Measurements from ENCODE around the gene SLC28A3.

The SLC28A3 gene

DNA sequence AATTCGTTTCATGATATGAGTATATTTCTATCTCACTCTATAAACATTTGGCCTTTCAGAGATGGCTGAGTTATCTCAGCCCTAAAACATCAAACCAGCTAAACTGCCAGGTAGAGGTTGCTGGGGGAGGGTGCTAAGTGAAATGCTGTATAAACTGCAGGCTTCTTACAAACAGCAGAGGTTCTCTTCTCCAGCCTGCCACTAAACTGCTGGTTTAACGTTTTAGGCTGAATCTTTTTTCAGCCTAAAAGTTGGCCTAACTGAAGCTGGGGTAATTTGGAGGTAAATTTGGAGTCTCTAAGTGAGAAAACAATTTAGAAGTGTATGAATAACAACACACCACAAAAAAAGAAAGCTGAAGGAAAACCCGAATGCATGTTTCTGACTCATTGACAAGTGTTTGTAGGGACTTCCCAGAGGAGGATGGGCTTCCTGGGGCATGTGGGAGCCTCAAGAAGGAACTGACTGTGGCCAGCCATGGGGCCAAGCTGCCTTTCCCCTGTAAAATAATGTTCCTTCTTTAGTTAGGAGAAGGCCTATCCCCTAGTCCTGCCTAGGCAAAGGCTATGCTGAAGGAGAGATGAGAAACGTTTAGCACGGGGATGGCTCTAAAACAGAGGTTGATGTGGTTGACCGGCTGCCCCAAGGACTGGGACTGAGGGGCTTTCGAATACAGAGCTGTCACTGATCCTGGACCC is 44.3 kb downstream of the SLC28A3 start:
- DNase-seq (ENCODE audit: low read depth) = peak; percentile 30

DNA sequence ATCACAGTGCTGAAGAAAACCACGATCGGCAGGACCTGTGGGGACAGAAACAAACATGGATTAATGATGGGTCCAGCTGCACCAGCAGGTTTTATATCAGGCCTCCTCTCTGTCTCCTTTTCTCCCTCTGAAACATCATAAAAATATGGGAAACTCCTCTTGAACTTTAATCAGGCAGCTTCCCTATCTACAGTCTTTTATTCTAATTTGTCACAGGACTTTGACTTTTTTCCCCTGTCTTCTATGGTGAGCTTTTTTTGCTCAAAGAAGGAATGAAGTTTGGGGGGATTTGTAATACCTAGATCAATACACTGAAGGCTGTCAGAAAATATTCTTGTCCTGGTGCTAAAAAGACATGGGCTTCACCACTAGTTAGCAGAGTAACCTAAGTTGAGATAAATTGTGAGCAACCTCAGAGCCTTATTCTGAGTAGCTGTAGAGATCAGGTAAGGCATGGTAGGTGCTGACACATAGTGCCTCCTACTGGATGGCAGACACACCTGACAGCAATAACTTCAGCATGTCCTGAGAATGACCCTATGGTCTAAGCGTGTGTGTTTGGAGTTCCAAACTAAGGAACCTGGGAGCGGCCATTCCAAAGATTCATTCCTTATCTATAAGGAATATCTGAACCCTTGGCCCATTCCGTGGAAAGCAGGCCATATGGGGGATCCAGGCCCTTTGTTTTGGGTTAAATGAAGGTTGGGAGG is 46.2 kb downstream of the SLC28A3 start:
- DNase-seq (ENCODE audit: low read depth) = no peak

GRCh38 chr9:84293001-84293798 is 47.4 kb downstream of the SLC28A3 start:
- no peak for DNase-seq (ENCODE audit: low read depth)

DNA sequence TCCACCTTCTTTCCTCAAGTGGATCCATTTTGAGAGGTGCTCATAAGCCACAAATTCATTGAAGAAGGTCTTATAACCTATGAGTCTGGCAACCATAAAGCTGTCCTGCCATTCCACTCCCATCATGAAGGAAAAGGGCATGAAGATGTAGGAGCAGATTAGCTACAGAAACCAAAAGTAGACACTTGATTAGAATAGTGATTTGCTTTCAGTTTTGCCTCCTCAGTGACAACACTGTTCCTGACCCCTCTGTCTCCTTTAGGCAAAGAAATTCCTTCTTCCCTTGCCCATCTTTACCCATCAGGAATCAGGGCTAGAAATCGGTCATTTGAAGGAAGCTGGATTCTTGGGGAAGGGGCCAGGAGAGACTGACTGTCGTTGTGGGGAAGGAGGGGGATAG is 55.2 kb downstream of the SLC28A3 start:
- no peak for DNase-seq (ENCODE audit: low read depth)

- no peak for DNase-seq (ENCODE audit: low read depth)
These were observed 56.6 kb downstream of the SLC28A3 start for GRCh38 chr9:84283946-84284345.

GRCh38 chr9:84278130-84278529 is 62.4 kb downstream of the SLC28A3 start:
- no peak for DNase-seq (ENCODE audit: low read depth)

DNA sequence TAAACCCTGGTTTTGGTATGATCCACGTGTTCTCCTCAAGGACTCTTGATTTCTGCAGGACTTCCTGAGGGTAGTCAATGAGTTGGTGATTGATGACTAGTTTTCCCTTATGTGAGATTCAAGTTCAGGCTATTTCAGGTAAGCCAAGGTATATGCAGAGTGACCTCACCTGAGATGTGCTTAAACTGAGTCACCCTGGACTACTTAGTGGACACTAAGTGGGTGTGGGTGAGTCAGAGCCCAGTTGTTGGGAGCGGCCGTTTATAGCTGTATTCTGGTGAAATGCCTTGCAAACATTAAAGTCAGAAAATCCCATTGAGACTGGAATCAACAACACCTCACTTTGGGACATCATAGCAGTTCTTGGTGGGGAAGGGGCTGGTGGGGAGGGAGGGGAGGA is 62.9 kb downstream of the SLC28A3 start:
- DNase-seq (ENCODE audit: low read depth) = no peak

- no peak for DNase-seq (ENCODE audit: low read depth)
These were observed 63.8 kb downstream of the SLC28A3 start for GRCh38 chr9:84276741-84277140.

DNA sequence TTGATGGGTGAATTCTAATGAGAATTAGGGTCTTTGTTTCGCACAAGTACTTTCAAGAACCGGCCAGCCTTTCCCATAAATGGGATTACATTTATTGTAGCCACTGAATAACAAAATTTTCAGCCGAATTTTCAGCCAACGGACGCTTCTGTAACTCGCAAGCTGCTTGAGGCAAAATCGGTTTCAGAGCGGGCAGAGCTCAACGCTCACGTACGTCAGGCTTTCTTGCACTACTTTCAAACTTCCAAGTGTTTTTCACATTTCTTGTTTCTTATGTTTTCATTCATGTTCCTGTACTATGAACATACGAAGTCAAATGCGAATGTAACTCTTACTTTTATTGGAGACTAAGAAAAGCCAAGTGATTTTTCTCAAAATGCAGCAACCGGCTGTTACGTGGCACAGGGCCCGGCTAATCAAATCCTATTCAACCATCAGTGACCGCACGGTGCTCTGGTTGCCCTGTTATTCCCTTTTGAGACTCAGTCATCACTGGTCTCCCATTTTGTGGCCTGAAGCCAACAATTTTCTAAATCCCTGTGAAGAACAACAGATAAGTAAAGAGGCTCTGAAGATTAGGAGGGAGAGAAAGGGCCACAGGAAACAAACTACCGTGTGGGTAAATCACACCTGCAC is 68.5 kb downstream of the SLC28A3 start:
- no peak for DNase-seq (ENCODE audit: low read depth)

DNA sequence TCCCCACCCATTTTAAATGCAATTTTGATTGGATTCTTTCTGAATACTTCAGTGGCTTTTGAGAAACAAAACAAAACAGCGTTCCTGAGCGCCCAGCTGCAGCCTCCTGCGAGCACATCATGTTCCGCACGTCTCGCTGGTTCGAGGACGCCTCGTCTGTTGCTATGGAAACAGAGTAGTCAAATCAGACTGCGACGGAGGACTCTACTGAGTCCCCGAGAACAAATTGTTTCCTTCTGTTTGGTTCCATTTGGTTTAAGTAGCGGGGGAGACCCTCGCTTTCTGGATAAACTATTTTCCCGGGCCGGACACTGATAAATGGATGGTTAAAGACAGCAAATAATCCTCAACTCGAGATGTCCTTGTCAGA is 69.0 kb downstream of the SLC28A3 start:
- DNase-seq (ENCODE audit: low read depth) = no peak

- no peak for DNase-seq (ENCODE audit: low read depth)
These were observed 69.6 kb downstream of the SLC28A3 start for GRCh38 chr9:84270847-84271530.

GRCh38 chr9:84266087-84266561 is 74.4 kb downstream of the SLC28A3 start:
- DNase-seq (ENCODE audit: low read depth) = no peak

GRCh38 chr9:84264307-84265029 is 76.1 kb downstream of the SLC28A3 start:
- no peak for DNase-seq (ENCODE audit: low read depth)

DNA sequence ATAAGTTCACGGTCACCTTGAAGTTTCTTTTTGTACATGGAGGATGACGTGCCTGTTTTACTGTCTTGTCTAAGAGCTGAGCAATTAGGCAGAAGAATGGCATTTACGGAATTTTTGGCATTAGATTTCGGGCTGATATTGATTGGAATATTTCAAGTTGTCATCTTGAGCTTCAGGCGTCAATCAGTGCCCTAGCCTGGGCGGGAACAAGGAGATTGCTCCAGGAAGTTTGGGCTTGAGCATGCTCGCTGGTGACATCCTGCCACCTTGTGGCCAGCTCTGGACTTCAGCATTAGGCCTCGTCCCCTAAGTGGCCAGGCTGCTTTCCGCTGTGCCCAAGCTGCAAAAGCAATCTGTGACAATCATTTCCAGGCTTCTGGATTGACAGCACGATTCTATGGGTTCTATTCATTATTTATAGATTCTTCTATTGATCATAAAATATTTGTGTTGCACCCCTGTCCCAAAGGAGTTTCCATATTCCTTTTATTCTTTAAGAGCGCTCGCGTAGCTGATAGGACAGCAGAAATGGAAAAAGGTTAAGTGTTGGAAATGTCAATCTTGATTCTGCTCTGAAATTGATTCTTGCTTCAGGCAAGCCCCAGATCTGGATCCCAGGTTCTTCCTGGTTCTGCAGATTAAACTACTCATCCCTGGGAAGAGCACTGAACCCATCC is 79.3 kb downstream of the SLC28A3 start:
- DNase-seq (ENCODE audit: low read depth) = peak; percentile 43

GRCh38 chr9:84258371-84258770 is 82.2 kb downstream of the SLC28A3 start:
- DNase-seq (ENCODE audit: low read depth) = no peak

DNA sequence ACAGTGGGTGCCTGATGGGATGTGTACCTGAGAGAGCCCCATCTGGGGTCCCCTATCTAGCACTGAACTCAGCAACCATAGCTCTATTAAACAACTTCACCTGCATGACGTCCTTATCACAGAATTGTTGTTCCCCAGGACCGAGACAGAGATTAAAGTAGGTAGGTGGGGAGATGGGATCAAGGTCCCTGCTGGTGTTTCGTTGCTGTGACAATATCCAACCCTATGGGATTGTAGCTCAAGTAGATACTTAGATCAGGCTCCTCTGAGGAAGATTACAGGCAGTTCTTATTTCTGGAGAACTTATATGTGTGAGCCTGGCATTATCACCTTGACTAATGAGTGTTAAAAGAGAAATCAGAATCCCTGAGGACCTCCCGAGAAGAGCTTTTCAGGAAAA is 84.9 kb downstream of the SLC28A3 start:
- no peak for DNase-seq (ENCODE audit: low read depth)

DNA sequence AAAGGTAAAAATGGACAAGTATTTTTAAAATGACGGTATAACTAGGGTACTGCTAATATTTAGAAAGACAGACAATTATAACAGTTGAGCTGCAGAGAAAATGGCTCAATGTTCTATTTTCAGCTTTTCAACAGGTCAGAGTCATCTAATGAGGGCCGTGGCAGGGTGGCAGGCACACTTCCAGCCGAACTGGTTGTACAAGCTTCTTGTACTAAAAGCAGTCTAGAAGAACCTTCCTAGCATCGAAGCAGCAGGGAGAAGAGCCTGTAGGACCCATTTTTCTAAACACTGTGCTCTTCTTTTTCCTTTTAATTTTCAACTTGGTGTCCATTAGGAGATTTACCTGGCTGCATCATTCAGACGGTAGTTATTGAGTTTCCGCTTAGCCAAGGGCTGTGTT is 85.6 kb downstream of the SLC28A3 start:
- no peak for DNase-seq (ENCODE audit: low read depth)

- DNase-seq (ENCODE audit: low read depth) = no peak
These were observed 88.6 kb downstream of the SLC28A3 start for GRCh38 chr9:84251921-84252320.

GRCh38 chr9:84241817-84242373 is 98.7 kb downstream of the SLC28A3 start:
- no peak for DNase-seq (ENCODE audit: low read depth)

GRCh38 chr9:84239343-84239742 is 101.2 kb downstream of the SLC28A3 start:
- no peak for DNase-seq (ENCODE audit: low read depth)

Measured in GM04503 (cell line).